ENCODE measurements around the gene ADARB2. TPM values are rescaled to one million over a fixed set of nuclear protein-coding genes. Genes with fewer than 3 reads are reported as not detected.
A peak's percentile ranks its signal among the peaks of the same experiment; 100 is the strongest.

Gene ADARB2
- polyA plus RNA-seq, 1 of the 3 experiments (the other 2 are of a cell fraction): not detected

DNA sequence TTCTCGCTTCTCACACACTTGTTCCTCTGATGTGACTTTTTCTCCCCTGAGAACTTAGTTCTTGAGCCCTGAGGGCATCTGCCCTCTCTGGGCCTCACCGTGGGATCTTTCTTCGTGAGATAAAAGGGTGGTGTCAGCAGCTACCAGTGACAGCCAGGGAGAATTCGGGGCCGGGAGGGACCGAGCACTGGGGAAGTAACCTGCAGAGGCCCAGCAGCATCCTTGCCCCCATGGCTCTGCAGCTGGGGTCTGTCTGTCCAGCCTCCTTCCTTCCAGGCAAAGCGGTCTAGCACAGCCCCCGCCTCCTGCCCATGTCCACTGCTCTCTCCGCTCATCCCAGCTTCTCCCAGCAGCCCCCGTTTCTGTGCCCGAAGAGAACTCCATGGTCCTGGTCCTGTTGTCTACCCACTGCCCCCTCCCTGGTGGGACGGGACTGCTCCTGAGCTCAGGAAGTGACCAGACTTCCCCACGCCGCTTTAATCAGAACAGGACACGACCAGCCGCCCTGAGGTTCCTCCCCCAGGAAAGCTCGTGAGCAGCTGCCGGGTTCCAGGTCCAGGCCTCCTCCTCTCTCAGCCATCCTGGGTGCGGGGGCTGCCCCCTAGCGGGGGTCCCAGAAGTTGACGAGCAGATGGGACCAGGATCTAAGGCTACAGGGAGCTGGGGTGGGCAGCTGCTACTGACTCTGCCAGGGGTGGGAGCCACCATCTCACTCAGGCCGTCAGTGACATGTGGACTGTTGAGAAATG is 493.7 kb downstream of the ADARB2 start:
- Histone ChIP-seq H3F3A (replicated peaks; ENCODE audit: insufficient read depth) (no peaks in the 10 kb centered on the region), H3K27ac (ENCODE audit: low read depth in 2 of 2, low read length in 1 of 2) (no peak overlapping the region; a peak in 1 of 4 replicates), H3K4me1 (ENCODE audit: control insufficient read depth in 1 of 2, insufficient read depth in 2 of 2, low read depth in 1 of 2, low read length in 1 of 2) (peaks cover 0 to 11% of the 10 kb centered on the region in 2 experiments; a peak in 1 of 4 replicates), H3K4me2 (no peak overlapping the region), H3K4me3 (ENCODE audit: low read depth in 2 of 2, low read length in 1 of 2) (no peak overlapping the region), H3K36me3 (replicated peaks in 1 of 2; ENCODE audit: control insufficient read depth in 1 of 2, insufficient read depth in 2 of 2, low read length in 1 of 2) (no peaks in the 10 kb centered on the region), H3K9me2 (no peaks in the 10 kb centered on the region), H3K79me2 (ENCODE audit: insufficient read depth) (no peaks in the 10 kb centered on the region), H3K27me3 (ENCODE audit: insufficient read depth) (no peaks in the 10 kb centered on the region), H3K9me3 (no peaks in the 10 kb centered on the region), H3K9ac (no peak overlapping the region), H4K20me1 (ENCODE audit: insufficient read depth) (no peaks in the 10 kb centered on the region), H2AFZ (ENCODE audit: low read depth) (no peak overlapping the region)
- ChIA-PET CTCF (interaction anchor here (1.1 to 1.7 kb wide), 3 partner anchors 15 to 1734 kb away, joined by 3 to 5 read pairs (median 3); no protein-coding TSS in a partner anchor), POLR2A (no interaction called here)
- WGBS (ENCODE audit: low lambda C conversion rate): 67% methylated on average over 16 of the region's 22 CpGs
- DNase-seq: peak; percentile 45
- TF ChIP-seq TCF12 (IDR thresholded peaks at IDR 0.05): no peak
- no peak for TF ChIP-seq TAF1 (IDR thresholded peaks at IDR 0.05; ENCODE audit: borderline replicate concordance, low read depth, low read length)
- TF ChIP-seq FOSL2 (IDR thresholded peaks at IDR 0.05; ENCODE audit: borderline replicate concordance, low read depth): no peak
- no peak for TF ChIP-seq GATA2 (CRISPR knock-in tag; IDR thresholded peaks at IDR 0.05)
- TF ChIP-seq, protein P1, sequence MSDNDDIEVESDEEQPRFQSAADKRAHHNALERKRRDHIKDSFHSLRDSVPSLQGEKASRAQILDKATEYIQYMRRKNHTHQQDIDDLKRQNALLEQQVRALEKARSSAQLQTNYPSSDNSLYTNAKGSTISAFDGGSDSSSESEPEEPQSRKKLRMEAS (IDR thresholded peaks at IDR 0.05; ENCODE audit: low read depth): no peak
- TF ChIP-seq JUND (IDR thresholded peaks at IDR 0.05): no peak
- no peak for TF ChIP-seq NFIC (IDR thresholded peaks at IDR 0.05; ENCODE audit: borderline replicate concordance)
- TF ChIP-seq YY1 (IDR thresholded peaks at IDR 0.05; ENCODE audit: low read depth): no peak
- TF ChIP-seq, protein P2, sequence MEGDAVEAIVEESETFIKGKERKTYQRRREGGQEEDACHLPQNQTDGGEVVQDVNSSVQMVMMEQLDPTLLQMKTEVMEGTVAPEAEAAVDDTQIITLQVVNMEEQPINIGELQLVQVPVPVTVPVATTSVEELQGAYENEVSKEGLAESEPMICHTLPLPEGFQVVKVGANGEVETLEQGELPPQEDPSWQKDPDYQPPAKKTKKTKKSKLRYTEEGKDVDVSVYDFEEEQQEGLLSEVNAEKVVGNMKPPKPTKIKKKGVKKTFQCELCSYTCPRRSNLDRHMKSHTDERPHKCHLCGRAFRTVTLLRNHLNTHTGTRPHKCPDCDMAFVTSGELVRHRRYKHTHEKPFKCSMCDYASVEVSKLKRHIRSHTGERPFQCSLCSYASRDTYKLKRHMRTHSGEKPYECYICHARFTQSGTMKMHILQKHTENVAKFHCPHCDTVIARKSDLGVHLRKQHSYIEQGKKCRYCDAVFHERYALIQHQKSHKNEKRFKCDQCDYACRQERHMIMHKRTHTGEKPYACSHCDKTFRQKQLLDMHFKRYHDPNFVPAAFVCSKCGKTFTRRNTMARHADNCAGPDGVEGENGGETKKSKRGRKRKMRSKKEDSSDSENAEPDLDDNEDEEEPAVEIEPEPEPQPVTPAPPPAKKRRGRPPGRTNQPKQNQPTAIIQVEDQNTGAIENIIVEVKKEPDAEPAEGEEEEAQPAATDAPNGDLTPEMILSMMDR (IDR thresholded peaks at IDR 0.05): no peak
- no peak for TF ChIP-seq ELF1 (IDR thresholded peaks at IDR 0.05)
- TF ChIP-seq, protein P3, sequence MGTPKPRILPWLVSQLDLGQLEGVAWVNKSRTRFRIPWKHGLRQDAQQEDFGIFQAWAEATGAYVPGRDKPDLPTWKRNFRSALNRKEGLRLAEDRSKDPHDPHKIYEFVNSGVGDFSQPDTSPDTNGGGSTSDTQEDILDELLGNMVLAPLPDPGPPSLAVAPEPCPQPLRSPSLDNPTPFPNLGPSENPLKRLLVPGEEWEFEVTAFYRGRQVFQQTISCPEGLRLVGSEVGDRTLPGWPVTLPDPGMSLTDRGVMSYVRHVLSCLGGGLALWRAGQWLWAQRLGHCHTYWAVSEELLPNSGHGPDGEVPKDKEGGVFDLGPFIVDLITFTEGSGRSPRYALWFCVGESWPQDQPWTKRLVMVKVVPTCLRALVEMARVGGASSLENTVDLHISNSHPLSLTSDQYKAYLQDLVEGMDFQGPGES (IDR thresholded peaks at IDR 0.05; ENCODE audit: low read depth, low read length): no peak
- no peak for TF ChIP-seq RFX5 (IDR thresholded peaks at IDR 0.05; ENCODE audit: low read length)
- TF ChIP-seq EP300 (IDR thresholded peaks at IDR 0.05; ENCODE audit: borderline replicate concordance in 1 of 2, low read depth in 1 of 2, low read length in 1 of 2): no peak
- TF ChIP-seq, protein P4, sequence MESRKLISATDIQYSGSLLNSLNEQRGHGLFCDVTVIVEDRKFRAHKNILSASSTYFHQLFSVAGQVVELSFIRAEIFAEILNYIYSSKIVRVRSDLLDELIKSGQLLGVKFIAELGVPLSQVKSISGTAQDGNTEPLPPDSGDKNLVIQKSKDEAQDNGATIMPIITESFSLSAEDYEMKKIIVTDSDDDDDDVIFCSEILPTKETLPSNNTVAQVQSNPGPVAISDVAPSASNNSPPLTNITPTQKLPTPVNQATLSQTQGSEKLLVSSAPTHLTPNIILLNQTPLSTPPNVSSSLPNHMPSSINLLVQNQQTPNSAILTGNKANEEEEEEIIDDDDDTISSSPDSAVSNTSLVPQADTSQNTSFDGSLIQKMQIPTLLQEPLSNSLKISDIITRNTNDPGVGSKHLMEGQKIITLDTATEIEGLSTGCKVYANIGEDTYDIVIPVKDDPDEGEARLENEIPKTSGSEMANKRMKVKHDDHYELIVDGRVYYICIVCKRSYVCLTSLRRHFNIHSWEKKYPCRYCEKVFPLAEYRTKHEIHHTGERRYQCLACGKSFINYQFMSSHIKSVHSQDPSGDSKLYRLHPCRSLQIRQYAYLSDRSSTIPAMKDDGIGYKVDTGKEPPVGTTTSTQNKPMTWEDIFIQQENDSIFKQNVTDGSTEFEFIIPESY (IDR thresholded peaks at IDR 0.05; ENCODE audit: borderline replicate concordance, low read depth): no peak
- TF ChIP-seq RAD21 (IDR thresholded peaks at IDR 0.05; ENCODE audit: low read length): no peak
- no peak for TF ChIP-seq RXRA (IDR thresholded peaks at IDR 0.05; ENCODE audit: borderline replicate concordance, low read depth)
